ENCODE data around the gene AGPAT4. TPM values are rescaled to one million over a fixed set of nuclear protein-coding genes. Genes with fewer than 3 reads are reported as not detected.

Gene AGPAT4
- total RNA-seq, 2 donors from 2014 or later, result 61.0 to 61.1 TPM

- H3K4me3 Mint-ChIP-seq, result no peak overlapping the region
- TF ChIP-seq CTCF (conservative IDR thresholded peaks at IDR 0.05), result no peak
- H3K4me3 ChIP-seq (ENCODE audit: low read length), result no peak overlapping the region
- no peak overlapping the region for H3K27ac ChIP-seq (ENCODE audit: low read depth, low read length)
- peaks cover 10% of the 10 kb centered on the region for H3K27me3 Mint-ChIP-seq (ENCODE audit: insufficient read depth)
- no peak for DNase-seq
- no peaks in the 10 kb centered on the region for H3K36me3 ChIP-seq (ENCODE audit: control insufficient read depth, insufficient read depth, low read length)
- no peak overlapping the region for H3K9ac ChIP-seq (ENCODE audit: extremely low read depth, low read length, poor library complexity, severe bottlenecking)
- H3K9me3 Mint-ChIP-seq, result peaks cover 19% of the 10 kb centered on the region
- WGBS, 2 experiments (ENCODE audit: insufficient coverage in 1 of 2, insufficient read length in 1 of 2), result 94 to 100% methylated on average over 7 of the region's 7 CpGs
- no peaks in the 10 kb centered on the region for H3K4me1 ChIP-seq (ENCODE audit: control insufficient read depth, insufficient read depth, low read length)
- H3K36me3 Mint-ChIP-seq (ENCODE audit: low read depth), result no peaks in the 10 kb centered on the region
- peaks cover 10% of the 10 kb centered on the region for H3K9me3 ChIP-seq (ENCODE audit: control insufficient read depth, low read length)
- H3K27me3 ChIP-seq (ENCODE audit: control insufficient read depth, insufficient read depth, low read length, poor library complexity, severe bottlenecking), result no peaks in the 10 kb centered on the region
- H3K4me1 Mint-ChIP-seq, result no peaks in the 10 kb centered on the region
- no peak overlapping the region for H3K27ac Mint-ChIP-seq
These were observed 6.0 kb upstream of the AGPAT4 start for GRCh38 chr6:161279677-161280415.

- peaks cover 19% of the 10 kb centered on the region for H3K9me3 Mint-ChIP-seq
- no peaks in the 10 kb centered on the region for H3K36me3 Mint-ChIP-seq (ENCODE audit: low read depth)
- Histone ChIP-seq H3K27ac (ENCODE audit: low read depth, low read length) (no peak overlapping the region), H3K4me3 (ENCODE audit: low read length) (no peak overlapping the region), H3K9me3 (ENCODE audit: control insufficient read depth, low read length) (peaks cover 10% of the 10 kb centered on the region), H3K9ac (ENCODE audit: extremely low read depth, low read length, poor library complexity, severe bottlenecking) (no peak overlapping the region), H3K27me3 (ENCODE audit: control insufficient read depth, insufficient read depth, low read length, poor library complexity, severe bottlenecking) (no peaks in the 10 kb centered on the region), H3K4me1 (ENCODE audit: control insufficient read depth, insufficient read depth, low read length) (no peaks in the 10 kb centered on the region), H3K36me3 (ENCODE audit: control insufficient read depth, insufficient read depth, low read length) (no peaks in the 10 kb centered on the region)
- TF ChIP-seq CTCF (conservative IDR thresholded peaks at IDR 0.05), result no peak
- 86 to 95% methylated on average over 1 to 4 of the region's 4 CpGs for WGBS, 2 experiments (ENCODE audit: insufficient coverage in 1 of 2, insufficient read length in 1 of 2)
- peaks cover 8% of the 10 kb centered on the region for H3K4me1 Mint-ChIP-seq
- H3K4me3 Mint-ChIP-seq, result no peak overlapping the region
- DNase-seq, result no peak
- peaks cover 11% of the 10 kb centered on the region for H3K27me3 Mint-ChIP-seq (ENCODE audit: insufficient read depth)
- H3K27ac Mint-ChIP-seq, result no peak overlapping the region
These were observed 2.8 kb upstream of the AGPAT4 start for GRCh38 chr6:161276605-161277155.

GRCh38 chr6:161274898-161275297, 1.0 kb upstream of the AGPAT4 start:
- no peak overlapping the region for H3K4me3 Mint-ChIP-seq

More at GRCh38 chr6:161274898-161275297, 1.0 kb upstream of the AGPAT4 start:
- no peaks in the 10 kb centered on the region for H3K9me3 ChIP-seq (ENCODE audit: control insufficient read depth, low read length)
- no peak for TF ChIP-seq CTCF (conservative IDR thresholded peaks at IDR 0.05)
- H3K4me3 ChIP-seq (ENCODE audit: low read length), result peak overlapping the region; percentile 86
- WGBS, 2 experiments (ENCODE audit: insufficient coverage in 1 of 2, insufficient read length in 1 of 2), result 93 to 100% methylated on average over 1 to 2 of the region's 2 CpGs
- no peak overlapping the region for H3K9ac ChIP-seq (ENCODE audit: extremely low read depth, low read length, poor library complexity, severe bottlenecking)
- H3K27ac ChIP-seq (ENCODE audit: low read depth, low read length), result no peak overlapping the region
- Mint-ChIP-seq H3K27me3 (ENCODE audit: insufficient read depth) (peaks cover 3% of the 10 kb centered on the region), H3K4me1 (peaks cover 20% of the 10 kb centered on the region), H3K27ac (no peak overlapping the region), H3K9me3 (peaks cover 4% of the 10 kb centered on the region), H3K36me3 (ENCODE audit: low read depth) (peaks cover 11% of the 10 kb centered on the region)
- peaks cover 4% of the 10 kb centered on the region for H3K36me3 ChIP-seq (ENCODE audit: control insufficient read depth, insufficient read depth, low read length)
- peaks cover 4% of the 10 kb centered on the region for H3K4me1 ChIP-seq (ENCODE audit: control insufficient read depth, insufficient read depth, low read length)
- H3K27me3 ChIP-seq (ENCODE audit: control insufficient read depth, insufficient read depth, low read length, poor library complexity, severe bottlenecking), result no peaks in the 10 kb centered on the region
- DNase-seq, result no peak
